ENCODE data around the gene AMH.

The AMH gene

GRCh38 chr19:2282862-2283237 is 33.7 kb downstream of the AMH start:
- H3K4me3 ChIP-seq (ENCODE audit: low read depth, low read length): peak overlapping the region; percentile 30

- no peak overlapping the region for H3K4me3 ChIP-seq (ENCODE audit: low read depth, low read length)
Measured at GRCh38 chr19:2283835-2284507, 34.8 kb downstream of the AMH start.

- H3K4me3 ChIP-seq (ENCODE audit: low read depth, low read length): no peak overlapping the region
Measured at GRCh38 chr19:2286402-2287140, 37.4 kb downstream of the AMH start.

- no peak overlapping the region for H3K4me3 ChIP-seq (ENCODE audit: low read depth, low read length)
Measured at GRCh38 chr19:2287585-2288337, 38.6 kb downstream of the AMH start.

- no peak overlapping the region for H3K4me3 ChIP-seq (ENCODE audit: low read depth, low read length)
Measured at GRCh38 chr19:2288338-2288817, 39.3 kb downstream of the AMH start.

GRCh38 chr19:2288818-2289713 is 39.9 kb downstream of the AMH start:
- H3K4me3 ChIP-seq (ENCODE audit: low read depth, low read length): no peak overlapping the region

- peak overlapping the region; percentile 13 for H3K4me3 ChIP-seq (ENCODE audit: low read depth, low read length)
Measured at GRCh38 chr19:2289714-2290435, 40.8 kb downstream of the AMH start.

- H3K4me3 ChIP-seq (ENCODE audit: low read depth, low read length): no peak overlapping the region
Measured at GRCh38 chr19:2290441-2291184, 41.5 kb downstream of the AMH start.

- no peak overlapping the region for H3K4me3 ChIP-seq (ENCODE audit: low read depth, low read length)
Measured at GRCh38 chr19:2291185-2291751, 42.1 kb downstream of the AMH start.

GRCh38 chr19:2294687-2295335 is 45.7 kb downstream of the AMH start:
- no peak overlapping the region for H3K4me3 ChIP-seq (ENCODE audit: low read depth, low read length)

GRCh38 chr19:2296141-2296540 is 47.0 kb downstream of the AMH start:
- no peak overlapping the region for H3K4me3 ChIP-seq (ENCODE audit: low read depth, low read length)

- H3K4me3 ChIP-seq (ENCODE audit: low read depth, low read length): no peak overlapping the region
Measured at GRCh38 chr19:2300533-2300932, 51.4 kb downstream of the AMH start.

Measured in iPS-11a (cell line).